GM19351 (cell line): Measurements from ENCODE around the gene MIPOL1.
"Not testable (repeated sequence)": the region's sequence is repeated elsewhere in the genome, so short reads cannot be mapped to it uniquely, and the experiment has no call there.

ENCODE experiments used
- ATAC-seq: cut with Tn5 transposase; IDR thresholded peaks from one replicate; pipeline ENCODE4 v1.9.1; 2021; ENCODE audit warnings: mild to moderate bottlenecking, moderate library complexity; ENCODE audit not compliant: unreplicated experiment

MIPOL1 gene

GRCh38 chr14:37278636-37279538 is 81.2 kb downstream of the MIPOL1 start:
- no peak for ATAC-seq

DNA sequence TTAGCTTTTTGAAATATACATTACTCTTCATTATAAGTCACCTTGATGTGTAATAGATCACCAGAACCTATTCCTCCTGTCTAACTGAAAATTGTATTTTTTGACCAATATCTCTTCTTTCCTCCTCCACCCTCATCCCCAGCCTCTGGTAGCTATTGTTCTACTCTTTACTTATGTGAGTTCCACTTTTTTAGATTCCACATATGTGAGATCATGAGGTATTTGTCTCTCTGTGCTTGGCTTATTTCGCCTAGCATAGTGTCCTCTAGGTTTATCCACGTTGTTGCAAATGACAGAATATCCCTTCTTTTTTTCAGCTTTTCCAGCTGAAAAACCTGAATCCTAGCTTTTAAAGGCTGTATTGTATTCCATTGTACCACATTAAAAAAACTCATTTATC is 82.1 kb downstream of the MIPOL1 start:
- ATAC-seq: no peak

- no peak for ATAC-seq
These were observed 87.0 kb downstream of the MIPOL1 start for GRCh38 chr14:37284760-37285159.

- no peak for ATAC-seq
These were observed 87.5 kb downstream of the MIPOL1 start for GRCh38 chr14:37285220-37285619.

GRCh38 chr14:37289688-37290087 is 92.0 kb downstream of the MIPOL1 start:
- no peak for ATAC-seq

DNA sequence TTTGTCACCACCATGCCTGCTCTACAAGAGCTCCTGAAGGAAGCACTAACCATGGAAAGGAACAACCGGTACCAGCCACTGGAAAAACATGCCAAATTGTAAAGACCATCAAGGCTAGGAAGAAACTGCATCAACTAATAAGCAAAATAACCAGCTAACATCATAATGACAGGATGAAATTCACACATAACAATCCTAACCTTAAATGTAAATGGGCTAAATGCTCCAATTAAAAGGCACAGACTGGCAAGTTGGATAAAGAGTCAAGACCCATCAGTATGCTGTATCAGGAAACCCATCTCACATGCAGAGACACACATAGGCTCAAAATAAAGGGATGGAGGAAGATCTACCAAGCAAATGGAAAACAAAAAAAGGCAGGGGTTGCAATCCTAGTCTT is 97.5 kb downstream of the MIPOL1 start:
- not testable (repeated sequence) for ATAC-seq

GRCh38 chr14:37311252-37311651 is 113.5 kb downstream of the MIPOL1 start:
- ATAC-seq: no peak

DNA sequence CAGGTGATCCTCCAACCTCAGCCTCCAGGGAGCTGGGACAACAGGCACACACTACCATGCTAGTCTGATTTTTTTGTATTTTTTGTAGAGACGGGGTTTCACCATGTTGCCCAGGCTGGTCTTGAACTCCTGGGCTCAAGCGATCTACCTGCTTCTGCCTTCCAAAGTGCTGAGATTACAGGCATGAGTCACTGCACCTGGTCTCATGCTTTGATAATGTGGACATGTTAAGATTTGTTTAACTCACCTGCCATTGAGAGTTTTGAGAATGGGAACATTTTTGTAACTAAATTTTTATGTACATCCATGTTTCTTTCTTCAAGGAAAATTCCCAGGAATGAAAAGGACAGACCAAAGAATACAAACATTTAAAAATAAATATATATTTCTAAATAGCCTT is 121.2 kb downstream of the MIPOL1 start:
- ATAC-seq: no peak

DNA sequence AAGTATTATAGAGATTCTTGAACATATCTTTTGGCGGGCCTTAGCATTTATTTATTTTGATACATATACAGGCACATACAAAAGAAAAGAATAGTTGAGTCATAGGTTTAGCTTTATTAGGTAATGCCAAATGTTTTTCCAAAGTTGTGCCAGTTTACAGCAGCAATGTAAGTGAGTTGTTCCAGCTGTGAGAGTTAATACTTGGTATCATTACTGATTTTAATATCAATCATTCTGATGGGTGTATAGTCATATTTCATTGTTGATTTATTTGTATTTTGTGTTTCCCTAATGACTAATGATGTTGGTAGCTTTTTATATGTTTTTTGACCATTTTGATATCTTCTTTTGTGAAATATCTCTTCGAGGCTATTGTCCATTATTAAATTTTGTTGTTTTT is 122.4 kb downstream of the MIPOL1 start:
- no peak for ATAC-seq

- no peak for ATAC-seq
These were observed 127.6 kb downstream of the MIPOL1 start for GRCh38 chr14:37325332-37325731.

GRCh38 chr14:37326434-37326833 is 128.7 kb downstream of the MIPOL1 start:
- ATAC-seq: no peak

DNA sequence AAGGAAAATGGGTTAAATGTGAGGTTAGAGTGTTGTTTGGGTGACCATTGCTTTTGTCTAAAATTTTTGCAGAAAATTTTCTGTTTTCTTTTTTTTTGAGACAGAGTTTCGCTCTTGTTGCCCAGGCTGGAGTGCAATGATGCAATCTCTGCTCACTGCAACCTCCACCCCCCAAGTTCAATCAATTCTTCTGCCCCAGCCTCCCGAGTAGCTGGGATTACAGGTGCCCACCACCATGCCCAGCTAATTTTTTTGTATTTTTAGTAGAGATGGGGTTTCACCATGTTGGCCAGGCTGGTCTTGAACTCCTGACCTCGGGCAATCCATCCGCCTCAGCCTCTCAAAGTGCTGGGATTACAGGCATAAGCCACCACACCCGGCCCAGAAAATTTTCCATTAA is 130.2 kb downstream of the MIPOL1 start:
- ATAC-seq: not testable (repeated sequence)

GRCh38 chr14:37328673-37329072 is 130.9 kb downstream of the MIPOL1 start:
- ATAC-seq: no peak

- no peak for ATAC-seq
These were observed 131.7 kb downstream of the MIPOL1 start for GRCh38 chr14:37329189-37330001.

DNA sequence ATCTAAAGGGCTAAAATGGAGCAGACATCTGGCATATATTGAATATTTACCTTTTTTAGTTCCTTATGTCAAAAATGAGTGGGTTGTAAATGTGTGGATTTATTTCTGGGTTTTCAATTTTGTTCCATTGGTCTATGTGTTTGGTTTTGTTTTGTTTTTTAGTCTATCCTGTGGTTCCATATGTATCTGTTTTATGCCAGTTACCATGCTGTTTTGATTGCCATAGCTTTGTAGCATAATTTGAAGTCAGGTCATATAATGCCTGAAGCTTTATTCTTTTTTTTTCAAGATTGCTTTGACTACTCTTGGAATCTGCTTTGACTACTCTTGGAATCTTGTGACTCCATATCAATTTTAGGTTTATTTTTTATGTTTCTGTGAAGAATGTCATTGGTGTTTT is 133.2 kb downstream of the MIPOL1 start:
- ATAC-seq: no peak

- ATAC-seq: no peak
These were observed 142.6 kb downstream of the MIPOL1 start for GRCh38 chr14:37340353-37340752.

- no peak for ATAC-seq
These were observed 145.8 kb downstream of the MIPOL1 start for GRCh38 chr14:37343307-37344094.

DNA sequence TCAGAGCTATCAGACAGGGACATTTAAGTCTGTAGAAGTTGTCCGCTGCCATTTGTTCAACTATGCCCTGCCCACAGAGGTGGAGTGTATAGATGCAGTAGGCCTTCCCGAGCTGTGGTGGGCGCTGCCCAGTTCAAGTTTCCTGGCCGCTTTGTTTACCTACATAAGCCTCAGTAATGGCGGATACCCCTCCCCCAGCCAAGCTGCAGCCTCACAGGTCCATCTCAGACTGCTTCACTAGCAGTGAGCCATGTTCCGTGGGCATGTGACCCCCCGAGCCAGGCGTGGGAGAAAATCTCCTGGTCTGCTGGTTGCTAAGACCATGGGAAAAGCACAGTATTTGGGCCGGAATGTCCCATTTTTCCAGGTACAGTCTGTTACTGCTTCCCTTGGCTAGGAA is 165.9 kb downstream of the MIPOL1 start:
- no peak for ATAC-seq

- ATAC-seq: no peak
These were observed 171.7 kb downstream of the MIPOL1 start for GRCh38 chr14:37369425-37369824.

GRCh38 chr14:37375566-37375965 is 177.8 kb downstream of the MIPOL1 start:
- ATAC-seq: no peak

DNA sequence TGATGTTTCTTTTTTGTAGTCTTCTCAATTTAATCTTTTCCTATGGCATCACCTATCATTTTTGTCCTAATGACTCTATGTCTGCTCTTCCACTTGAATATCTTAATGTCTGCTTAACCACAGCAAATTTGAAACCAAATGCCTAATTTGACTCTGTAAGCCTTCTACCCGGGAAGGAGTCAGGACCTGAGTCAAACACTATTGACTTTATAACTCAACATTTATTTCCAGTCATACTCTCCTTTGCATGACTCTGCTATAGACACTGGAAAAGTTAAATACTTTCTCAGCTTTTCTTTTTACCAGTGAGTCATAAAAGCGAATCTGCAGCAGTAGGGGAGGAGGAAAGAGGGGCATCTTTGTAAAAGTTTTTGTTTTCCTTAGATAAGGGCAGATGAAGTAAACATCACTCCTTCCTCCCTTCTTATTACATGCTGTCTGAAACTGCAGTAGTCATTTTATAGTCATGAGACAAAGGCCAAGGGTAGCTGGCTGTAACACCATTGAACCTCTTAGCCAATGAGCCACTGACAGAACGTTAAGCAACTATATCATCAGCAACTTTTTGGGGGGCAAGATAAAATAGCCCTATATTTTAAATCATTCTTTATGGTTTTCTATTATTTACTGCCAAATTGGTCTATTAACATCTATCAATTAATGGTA is 179.3 kb downstream of the MIPOL1 start:
- ATAC-seq: no peak
